ENCODE measurements around the gene FHL3. TPM values are rescaled to one million over a fixed set of nuclear protein-coding genes. Genes with fewer than 3 reads are reported as not detected.

The FHL3 gene
- total RNA-seq (2014; rRNA removed; shearing (Covaris generic)) (39.5 and 49.0 TPM in 2 replicates), polyA plus RNA-seq (2016; fragmentation: Nextera tagmentation; extraction: Ambion mirVana) (28.3 and 29.3 TPM in 2 replicates)
- long read RNA-seq, transcript FHL3-203 (6 exons, 1,091 nt), result minor isoform, 10 of 44 reads
- long read RNA-seq, transcript FHL3-201 (6 exons, 1,647 nt), result major isoform, 32 of 44 reads
- long read RNA-seq, partial matches to known transcripts, result 2 of 44 reads
- long read RNA-seq, other reads (novel, unspliced or antisense), result 0 of 44 reads

- TF ChIP-seq POLR2AphosphoS5 (IDR thresholded peaks at IDR 0.05; ENCODE audit: low read depth) (peak; percentile 75), JUNB (IDR thresholded peaks at IDR 0.05; ENCODE audit: unreplicated experiment) (no peak)
- H3K4me1 ChIP-seq (ENCODE audit: insufficient read depth), result peaks cover 44% of the 10 kb centered on the region
- H3K4me3 Mint-ChIP-seq, result peak within 1 kb of the TSS; percentile 74
- H3K9me2 ChIP-seq (ENCODE audit: insufficient read depth), result no peaks in the 10 kb centered on the region
- H3K36me3 Mint-ChIP-seq (ENCODE audit: low read depth), result no peaks in the 10 kb centered on the region
- peaks cover 24% of the 10 kb centered on the region for H3K27me3 Mint-ChIP-seq (ENCODE audit: insufficient read depth, low read depth, poor library complexity)
- DNase-seq (ENCODE audit: low spot score), result peak; percentile 89
- 0 out of 2 replicates have a peak, but pooled peaks cover 15% of the 10 kb centered on the region for H3F3A ChIP-seq (replicated peaks; ENCODE audit: low read depth)
- peaks cover 35% of the 10 kb centered on the region for H3K79me2 ChIP-seq (replicated peaks; ENCODE audit: insufficient read depth)
- peak within 1 kb of the TSS; percentile 77 for H3K4me3 ChIP-seq
- 0 out of 2 replicates have a peak, but pooled peaks cover 7% of the 10 kb centered on the region for H4K20me1 ChIP-seq (replicated peaks; ENCODE audit: insufficient read depth)
- peak within 1 kb of the TSS; percentile 69; the same call in 1 of the 2 replicates for H2AFZ ChIP-seq
- peak within 1 kb of the TSS; percentile 2; the same call in 1 of the 2 replicates for H3K27ac Mint-ChIP-seq
- H3K27me3 ChIP-seq (ENCODE audit: insufficient read depth), result no peaks in the 10 kb centered on the region
- ATAC-seq, result peak; percentile 51
- no peak within 1 kb of the TSS for H3K27ac ChIP-seq (ENCODE audit: low read depth)
- H3K9me3 Mint-ChIP-seq, result no peaks in the 10 kb centered on the region
- H3K4me2 ChIP-seq, result peak within 1 kb of the TSS; percentile 94
- peaks cover 51% of the 10 kb centered on the region for H3K4me1 Mint-ChIP-seq
- H3K36me3 ChIP-seq (ENCODE audit: insufficient read depth), result no peaks in the 10 kb centered on the region
These were observed at the start of gene FHL3 for GRCh38 chr1:38005195-38006007. Gene FHL3, minus strand, starts transcription at chr1:38005514. Its CDS starts 6,102 bp downstream, at chr1:37999412.

GRCh38 chr1:38053416-38054091 lies 48.2 kb upstream of the FHL3 start:
- Mint-ChIP-seq H3K36me3 (ENCODE audit: low read depth) (0 out of 3 replicates have a peak, but pooled peaks cover 2% of the 10 kb centered on the region), H3K4me1 (peaks cover 47% of the 10 kb centered on the region), H3K9me3 (no peaks in the 10 kb centered on the region), H3K27ac (no peak overlapping the region), H3K27me3 (ENCODE audit: insufficient read depth, low read depth, poor library complexity) (peaks cover 11% of the 10 kb centered on the region), H3K4me3 (no peak overlapping the region)
- Histone ChIP-seq H3K4me2 (peak overlapping the region; percentile 33; the same call in 1 of the 2 replicates), H3K4me3 (no peak overlapping the region), H3K27ac (ENCODE audit: low read depth) (no peak overlapping the region), H3K36me3 (ENCODE audit: insufficient read depth) (no peaks in the 10 kb centered on the region), H3F3A (replicated peaks; ENCODE audit: low read depth) (no peaks in the 10 kb centered on the region; the same call in 1 of the 2 replicates), H4K20me1 (replicated peaks; ENCODE audit: insufficient read depth) (peaks cover 3% of the 10 kb centered on the region; the same call in 1 of the 2 replicates), H3K9me2 (ENCODE audit: insufficient read depth) (no peaks in the 10 kb centered on the region), H2AFZ (no peak overlapping the region), H3K4me1 (ENCODE audit: insufficient read depth) (peaks cover 16% of the 10 kb centered on the region), H3K79me2 (replicated peaks; ENCODE audit: insufficient read depth) (no peaks in the 10 kb centered on the region; the same call in 1 of the 2 replicates), H3K27me3 (ENCODE audit: insufficient read depth) (peaks cover 11% of the 10 kb centered on the region)
- ATAC-seq, result peak; percentile 58
- DNase-seq (ENCODE audit: low spot score), result peak; percentile 41
- TF ChIP-seq STAT1 (IDR thresholded peaks at IDR 0.05; ENCODE audit: unreplicated experiment), result no peak
- TF ChIP-seq NANOG (IDR thresholded peaks at IDR 0.05; ENCODE audit: borderline replicate concordance), result no peak
- TF ChIP-seq ZNF331 (CRISPR knock-in tag; IDR thresholded peaks at IDR 0.05; ENCODE audit: low read depth), result no peak
- no peak for TF ChIP-seq ZNF462 (CRISPR knock-in tag; IDR thresholded peaks at IDR 0.05)
- TF ChIP-seq ETS1 (IDR thresholded peaks at IDR 0.05), result no peak
- TF ChIP-seq JUNB (IDR thresholded peaks at IDR 0.05; ENCODE audit: unreplicated experiment), result no peak
- no peak for TF ChIP-seq CTCF (conservative IDR thresholded peaks at IDR 0.05; ENCODE audit: low read depth in 2 of 2)
- no peak for TF ChIP-seq POLR2AphosphoS5 (IDR thresholded peaks at IDR 0.05; ENCODE audit: low read depth)
- no peak for TF ChIP-seq CREB1 (CRISPR knock-in tag; IDR thresholded peaks at IDR 0.05; ENCODE audit: low read depth)

All from GM23338 (cell line).